ENCODE results near the gene RIMBP2.
"Not testable (repeated sequence)": the region's sequence is repeated elsewhere in the genome, so short reads cannot be mapped to it uniquely, and the experiment has no call there.

RIMBP2 gene, protein sequence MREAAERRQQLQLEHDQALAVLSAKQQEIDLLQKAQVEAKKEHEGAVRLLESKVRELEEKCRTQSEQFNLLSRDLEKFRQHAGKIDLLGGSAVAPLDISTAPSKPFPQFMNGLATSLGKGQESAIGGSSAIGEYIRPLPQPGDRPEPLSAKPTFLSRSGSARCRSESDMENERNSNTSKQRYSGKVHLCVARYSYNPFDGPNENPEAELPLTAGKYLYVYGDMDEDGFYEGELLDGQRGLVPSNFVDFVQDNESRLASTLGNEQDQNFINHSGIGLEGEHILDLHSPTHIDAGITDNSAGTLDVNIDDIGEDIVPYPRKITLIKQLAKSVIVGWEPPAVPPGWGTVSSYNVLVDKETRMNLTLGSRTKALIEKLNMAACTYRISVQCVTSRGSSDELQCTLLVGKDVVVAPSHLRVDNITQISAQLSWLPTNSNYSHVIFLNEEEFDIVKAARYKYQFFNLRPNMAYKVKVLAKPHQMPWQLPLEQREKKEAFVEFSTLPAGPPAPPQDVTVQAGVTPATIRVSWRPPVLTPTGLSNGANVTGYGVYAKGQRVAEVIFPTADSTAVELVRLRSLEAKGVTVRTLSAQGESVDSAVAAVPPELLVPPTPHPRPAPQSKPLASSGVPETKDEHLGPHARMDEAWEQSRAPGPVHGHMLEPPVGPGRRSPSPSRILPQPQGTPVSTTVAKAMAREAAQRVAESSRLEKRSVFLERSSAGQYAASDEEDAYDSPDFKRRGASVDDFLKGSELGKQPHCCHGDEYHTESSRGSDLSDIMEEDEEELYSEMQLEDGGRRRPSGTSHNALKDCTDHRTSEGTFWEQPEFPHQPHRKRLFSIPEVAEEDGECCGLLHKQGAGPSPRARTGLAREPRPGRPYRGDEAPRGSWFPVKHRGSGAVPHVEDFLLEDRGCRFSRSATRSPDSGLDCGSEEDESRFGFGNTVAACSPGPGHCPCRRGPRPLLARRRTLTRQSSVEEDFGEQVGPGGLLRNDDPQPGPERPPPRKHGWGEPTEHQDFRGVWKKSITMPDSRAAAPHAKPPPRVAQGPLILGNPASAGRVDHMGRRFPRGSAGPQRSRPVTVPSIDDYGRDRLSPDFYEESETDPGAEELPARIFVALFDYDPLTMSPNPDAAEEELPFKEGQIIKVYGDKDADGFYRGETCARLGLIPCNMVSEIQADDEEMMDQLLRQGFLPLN (N-terminal part only)

DNA sequence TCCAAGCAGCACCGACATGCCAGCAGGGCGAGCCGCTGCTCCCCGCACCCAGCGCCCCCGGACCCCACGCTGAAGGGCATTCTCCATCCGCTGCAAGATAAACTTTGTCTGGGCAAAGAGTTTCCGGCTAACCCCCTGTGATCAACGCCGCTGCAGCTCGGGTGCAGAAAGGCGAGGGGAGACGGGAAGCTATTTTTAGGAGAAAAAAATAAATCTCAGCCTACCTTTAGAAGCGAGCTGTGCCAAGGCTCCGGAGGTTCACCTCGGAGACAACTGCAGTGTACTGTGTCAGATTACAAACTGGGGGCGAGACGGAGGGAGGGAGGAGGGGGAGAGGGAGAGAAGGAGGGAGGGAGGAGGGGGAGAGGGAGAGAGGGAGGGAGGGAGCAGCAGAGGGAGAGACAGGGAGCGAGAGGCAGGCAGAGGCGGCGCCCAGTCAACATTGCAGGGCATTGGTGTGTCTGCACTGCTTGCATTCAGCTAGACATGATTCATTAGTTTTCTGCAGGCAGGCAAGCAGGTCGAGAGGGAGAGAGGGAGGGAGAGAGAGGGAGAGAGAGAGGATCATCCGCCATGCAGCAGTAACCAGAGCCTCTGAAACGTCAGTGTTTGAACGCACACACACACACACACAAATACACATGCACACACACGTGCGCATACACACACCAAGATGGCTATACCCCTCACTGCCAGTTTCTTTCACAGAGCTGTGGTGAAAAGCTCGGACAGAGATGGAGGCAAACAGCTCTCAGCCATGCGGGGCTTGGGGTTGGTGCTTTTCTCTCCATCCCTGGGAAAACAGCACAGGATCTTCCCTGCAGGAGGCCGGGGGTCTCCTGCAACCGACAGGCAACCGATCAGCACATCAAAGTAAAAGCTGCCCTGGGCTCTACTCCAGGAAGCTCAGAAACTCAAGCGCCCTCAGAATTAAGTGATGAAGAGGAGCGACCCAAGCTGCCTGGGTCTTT is at the start of gene RIMBP2:
Gene RIMBP2, minus strand, starts transcription at position 302 of the 971 bp plus-strand sequence. CDS start 237,286 bp downstream, outside the sequence.
- DNase-seq = peak; percentile 59

DNA sequence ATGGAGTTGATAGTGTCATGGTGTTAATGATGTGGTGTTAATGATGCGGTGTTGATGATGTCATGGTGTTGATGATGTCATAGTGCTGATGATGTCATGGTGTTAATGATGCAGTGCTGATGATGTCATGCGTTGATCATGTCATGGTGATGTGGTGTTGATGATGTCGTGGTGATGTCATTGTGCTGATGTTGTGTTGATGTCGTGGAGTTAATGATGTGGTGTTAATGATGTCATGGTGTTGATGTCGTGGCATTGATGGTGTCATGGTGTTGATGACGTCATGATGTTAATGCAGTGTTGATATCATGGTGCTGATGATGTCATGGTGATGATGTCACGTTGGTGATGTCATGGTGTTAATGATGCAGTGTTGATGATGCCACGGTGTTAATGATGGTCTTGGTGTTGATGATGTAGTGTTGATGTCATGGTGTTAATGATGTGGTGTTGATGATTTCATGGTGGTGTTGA is 49.1 kb upstream of the RIMBP2 start:
- DNase-seq = no peak

DNA sequence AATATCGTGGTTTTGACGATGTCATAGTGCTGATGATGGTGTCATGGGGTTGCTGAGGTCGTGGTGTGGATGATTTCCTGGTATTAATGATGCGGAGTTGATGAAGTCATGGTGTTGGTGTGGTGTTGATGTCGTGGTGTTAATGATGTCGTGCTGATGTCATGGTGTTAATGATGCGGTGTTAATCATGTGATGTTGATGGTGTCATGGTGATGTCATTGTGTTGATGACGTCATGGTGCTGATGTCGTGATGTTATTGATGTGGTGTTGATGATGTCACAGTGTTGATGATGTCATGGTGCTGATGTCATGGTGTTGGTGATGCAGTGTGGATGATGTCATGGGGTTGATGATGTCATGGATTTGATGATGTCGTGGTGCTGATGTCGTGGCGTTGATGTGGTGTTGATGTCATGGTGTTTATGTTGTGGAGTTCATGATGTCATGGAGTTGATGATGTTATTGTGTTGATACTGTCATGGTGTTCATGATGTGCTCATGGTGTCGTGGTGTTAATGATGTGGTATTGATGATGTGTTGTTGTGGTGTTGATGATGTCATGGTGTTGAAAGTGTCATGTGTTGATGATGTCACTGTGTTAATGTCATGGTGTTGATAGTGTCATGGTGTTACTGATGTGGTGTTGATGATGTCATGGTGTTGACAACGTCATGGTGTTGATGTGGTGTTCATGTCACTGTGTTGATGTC is 48.5 kb upstream of the RIMBP2 start:
- no peak for DNase-seq

DNA sequence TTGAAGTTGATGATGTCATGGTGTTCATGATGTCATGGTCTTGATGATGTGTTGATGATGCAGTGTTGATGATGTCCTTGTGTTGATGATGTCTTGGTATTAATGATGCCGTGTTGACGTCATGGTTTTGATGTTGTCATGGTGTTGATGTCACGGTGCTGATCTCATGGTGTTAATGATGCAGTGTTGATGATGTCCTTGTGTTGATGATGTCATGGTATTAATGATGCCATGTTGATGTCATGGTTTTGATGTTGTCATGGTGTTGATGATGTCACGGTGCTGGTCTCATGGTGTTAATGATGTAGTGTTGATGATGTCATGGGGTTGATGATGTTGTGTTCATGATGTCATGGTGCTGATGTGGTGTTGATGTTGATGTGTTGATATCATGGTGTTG is 48.0 kb upstream of the RIMBP2 start:
- no peak for DNase-seq

DNA sequence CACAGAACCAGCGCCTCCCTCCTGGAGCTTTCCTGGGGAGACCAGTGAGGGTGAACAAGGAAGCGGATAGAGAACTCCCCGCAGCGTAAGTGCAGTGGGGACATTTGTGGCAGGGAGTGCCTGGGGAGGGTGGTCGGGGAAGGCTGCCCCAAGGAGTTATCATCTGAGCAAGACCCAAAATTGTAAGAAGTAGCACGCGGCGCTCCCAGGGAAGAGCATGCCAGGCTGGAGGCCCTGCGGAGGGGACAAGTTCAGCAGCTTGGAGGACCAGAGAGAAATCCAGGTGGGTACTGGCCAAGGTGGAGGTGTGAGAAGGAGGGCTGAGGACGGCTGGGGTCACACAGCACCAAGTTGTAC is 46.2 kb upstream of the RIMBP2 start:
- no peak for DNase-seq

DNA sequence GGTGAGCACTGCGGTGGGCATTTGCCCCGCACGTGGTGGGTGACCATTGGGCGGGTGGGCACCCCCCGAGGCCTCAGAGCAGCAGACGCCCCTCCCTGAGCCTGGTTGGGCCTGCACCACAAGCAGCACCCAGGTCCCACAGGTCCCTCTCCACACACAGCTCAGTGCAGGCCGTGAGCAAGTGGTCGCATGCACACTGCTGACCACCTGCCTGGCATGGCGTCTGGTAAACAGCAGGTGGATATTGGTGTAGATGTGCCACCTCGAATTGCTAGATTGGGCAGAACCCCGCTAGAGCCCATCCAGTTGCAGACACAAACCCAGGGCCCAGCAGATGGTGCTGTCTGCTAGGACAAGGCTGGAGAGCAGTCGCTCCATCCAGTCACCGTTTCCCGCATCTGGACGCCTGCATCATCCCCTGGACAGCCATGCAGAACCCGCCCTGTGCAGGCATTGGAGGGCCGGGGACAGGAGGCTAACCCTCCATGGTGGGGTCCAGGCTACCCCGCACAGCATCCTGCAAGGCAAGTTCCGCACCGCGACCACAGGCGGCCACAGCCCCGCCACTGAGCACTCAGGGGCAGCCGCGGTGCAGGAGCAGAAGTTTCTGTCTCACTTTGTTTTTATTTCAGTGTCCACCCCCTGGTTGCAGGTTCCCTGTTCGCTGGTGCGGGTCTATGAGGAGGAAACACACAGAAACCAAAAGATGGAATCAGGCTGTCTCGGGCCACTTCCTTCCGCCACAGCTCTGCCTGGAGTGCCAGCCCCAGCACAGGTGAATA is 45.6 kb upstream of the RIMBP2 start:
- DNase-seq = peak; percentile 69

DNA sequence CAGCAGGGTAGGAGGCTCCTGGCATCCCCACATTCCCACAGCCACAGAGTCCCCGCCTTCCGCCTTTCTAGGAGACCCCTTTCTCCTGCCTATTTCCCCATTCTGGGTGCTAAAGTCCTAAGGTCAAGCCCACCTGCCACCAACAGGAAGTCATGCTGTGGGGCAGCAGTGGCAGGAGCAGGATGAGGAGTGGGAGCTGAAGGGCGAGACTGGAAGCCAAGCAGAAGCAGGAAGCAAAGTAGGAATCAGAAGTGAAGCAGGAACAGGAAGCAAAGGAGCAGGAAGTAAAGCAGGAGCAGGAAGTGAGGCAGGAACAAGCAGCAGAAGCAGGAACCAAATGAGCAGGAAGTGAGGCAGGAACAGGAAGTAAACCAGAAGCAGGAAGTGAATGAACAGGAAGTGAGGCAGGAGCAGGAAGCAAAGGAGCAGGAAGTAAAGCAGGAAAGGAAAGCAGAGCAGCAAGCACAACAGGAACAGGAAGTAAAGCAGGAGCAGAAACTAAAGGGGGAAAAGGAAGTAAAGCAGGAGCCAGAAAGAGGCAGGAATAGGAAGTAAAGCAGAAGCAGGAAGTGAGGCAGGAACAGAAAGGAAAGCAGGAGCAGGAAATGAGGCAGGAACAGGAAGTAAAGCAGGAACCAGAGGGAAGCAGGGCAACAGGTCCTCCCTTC is 38.3 kb upstream of the RIMBP2 start:
- DNase-seq = no peak

DNA sequence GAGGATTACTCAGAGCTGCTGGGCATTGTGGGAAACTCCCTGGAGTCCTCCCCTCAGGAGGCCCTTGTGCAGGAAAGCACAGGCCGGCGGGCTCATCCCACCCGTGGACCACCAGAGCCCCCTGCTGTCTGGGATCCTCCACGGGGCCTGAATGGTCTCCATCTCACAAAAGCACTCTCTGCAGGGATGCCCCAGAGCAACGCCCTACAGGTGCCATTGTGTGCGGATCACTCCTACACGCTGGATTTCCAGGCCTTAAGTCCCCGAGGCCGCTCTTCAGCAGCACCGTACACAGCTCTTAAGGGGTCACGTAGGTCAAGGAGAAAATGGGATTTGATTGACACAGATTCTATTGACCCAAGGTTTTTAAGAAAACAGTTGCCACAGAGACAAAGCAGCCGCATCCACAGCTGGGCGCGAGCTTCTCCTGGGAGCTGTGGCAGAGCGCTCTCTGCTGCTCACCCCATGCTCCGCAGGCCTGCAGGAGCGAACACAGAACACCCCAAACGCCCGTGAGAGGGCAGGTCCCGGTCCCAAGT is 36.7 kb upstream of the RIMBP2 start:
- no peak for DNase-seq

DNA sequence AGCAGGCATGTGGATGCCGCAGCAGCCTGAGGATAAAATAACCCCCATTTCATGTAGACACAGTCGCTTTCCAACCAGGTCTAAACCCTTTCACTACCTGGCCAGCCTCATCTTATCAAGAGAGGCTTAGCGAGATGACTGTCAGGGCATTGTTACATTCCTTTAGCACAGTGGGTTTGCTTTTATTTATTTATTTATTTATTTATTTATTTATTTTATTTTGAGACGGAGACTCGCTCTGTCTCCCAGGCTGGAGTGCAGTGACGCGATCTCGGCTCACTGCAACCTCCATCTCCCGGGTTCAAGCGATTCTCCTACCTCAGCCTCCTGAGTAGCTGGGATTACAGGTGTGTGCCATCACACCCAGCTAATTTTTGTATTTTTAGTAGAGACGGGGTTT is 35.9 kb upstream of the RIMBP2 start:
- not testable (repeated sequence) for DNase-seq

DNA sequence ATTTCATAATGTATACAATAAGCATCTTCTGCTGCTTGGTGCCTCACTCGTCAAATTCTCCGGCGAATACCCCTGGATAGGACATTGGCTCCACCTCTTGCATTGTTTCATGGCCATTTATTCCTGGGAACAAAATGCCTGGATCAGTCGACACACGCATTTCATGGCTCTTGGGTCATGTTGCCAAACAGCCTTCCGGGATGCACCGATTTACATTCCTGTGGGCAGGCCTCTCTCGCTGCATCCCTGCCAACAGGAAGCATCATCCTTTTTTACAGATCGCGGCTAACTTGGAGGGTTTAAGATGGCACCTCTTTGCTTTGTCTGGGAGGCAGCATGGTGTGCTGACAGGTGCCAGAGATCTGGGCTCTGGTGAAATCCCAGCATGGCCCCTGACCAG is 32.7 kb upstream of the RIMBP2 start:
- no peak for DNase-seq

DNA sequence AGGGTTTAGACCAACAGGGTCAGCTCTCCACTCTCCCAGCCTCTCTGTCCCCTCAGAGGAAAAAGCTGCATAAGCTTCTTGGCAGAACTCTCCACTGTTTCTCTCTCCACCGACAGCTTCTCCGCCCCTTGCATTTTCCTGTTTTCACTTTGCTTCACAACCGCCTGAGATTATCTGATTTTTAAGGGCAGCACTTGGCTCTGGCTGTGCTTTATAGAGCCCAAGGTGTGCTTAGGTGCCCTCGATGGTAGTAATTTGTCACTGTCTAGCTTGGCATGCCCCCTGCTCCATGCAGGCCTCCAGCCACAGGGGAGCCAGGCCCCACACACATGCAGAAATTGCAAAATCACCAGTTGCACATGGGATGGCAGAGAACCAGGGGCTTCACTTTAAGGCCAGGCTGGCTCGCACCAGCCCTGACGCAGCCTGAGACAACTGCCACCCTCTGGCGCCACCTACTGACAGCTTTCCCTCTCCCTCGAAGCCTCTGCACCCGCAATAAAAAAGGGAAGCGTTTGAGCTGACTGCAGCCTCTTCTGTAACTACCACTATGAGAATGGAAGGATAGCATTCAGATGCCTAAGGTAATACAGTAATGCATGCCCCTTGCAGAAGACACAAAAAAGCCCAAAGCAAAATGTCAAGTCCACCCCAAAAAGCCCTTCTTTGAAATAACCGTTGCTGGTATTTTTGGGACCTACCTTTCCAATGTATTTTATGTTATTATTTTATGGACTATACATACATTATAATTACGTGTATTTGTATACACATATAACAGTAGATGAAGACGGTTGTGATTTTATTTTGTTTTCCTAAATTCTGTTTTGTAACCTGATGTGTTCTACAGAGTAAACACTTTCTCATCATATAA is 32.0 kb upstream of the RIMBP2 start:
- peak; percentile 87 for DNase-seq

DNA sequence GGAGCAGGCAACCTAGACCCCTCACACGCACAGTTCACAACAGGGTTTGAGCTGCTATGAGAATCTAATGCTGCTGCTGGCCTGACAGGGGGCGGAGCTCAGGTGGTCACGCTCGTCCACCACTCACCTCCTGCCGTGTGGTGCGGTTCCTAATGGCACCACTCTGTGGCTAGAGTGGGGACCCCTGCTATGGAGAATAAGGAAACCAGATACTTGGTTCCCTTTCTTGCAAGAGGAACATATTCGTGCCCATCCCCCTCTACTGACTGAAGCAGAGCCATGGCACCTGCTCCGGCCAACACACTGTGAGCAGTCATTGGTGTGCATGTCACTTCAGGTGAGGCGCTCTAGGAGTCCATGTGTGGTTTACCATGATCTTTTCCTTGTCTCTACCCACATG is 30.4 kb upstream of the RIMBP2 start:
- DNase-seq = no peak

DNA sequence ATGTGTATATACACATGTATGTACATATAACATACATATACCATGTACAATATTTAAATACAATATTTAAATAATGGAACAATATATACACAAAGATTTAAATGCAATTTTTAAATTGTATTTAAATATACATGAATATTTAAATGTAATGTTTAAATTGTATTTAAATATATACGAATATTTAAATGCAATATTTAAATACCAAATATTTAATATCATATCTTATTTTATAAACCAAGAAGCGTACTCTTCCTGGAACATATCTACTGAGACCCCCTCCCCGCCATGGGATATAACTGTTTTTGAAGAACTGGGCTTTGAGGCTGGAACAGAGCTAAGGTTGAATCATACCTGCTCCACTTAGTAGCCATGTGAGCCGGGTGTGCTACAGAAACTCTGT is 29.8 kb upstream of the RIMBP2 start:
- no peak for DNase-seq

DNA sequence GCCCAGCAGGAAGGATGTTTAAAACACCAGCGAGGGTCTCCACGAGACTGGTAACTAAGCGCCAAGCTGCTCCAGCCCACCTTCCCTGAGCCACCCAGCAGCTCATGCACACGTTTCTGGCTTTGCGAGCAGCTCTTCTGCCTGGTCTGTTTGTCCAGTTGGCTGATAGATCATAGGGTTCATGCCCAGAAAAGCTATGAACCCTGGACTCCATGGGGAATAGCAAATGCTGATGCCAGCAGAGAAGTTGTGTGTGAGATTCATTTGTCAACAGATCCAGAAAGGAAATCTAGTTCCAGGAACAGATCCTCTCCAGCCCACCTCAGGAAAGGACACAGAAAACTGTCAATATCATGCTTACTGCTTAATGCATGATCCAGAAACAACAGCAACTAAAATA is 28.2 kb upstream of the RIMBP2 start:
- no peak for DNase-seq

DNA sequence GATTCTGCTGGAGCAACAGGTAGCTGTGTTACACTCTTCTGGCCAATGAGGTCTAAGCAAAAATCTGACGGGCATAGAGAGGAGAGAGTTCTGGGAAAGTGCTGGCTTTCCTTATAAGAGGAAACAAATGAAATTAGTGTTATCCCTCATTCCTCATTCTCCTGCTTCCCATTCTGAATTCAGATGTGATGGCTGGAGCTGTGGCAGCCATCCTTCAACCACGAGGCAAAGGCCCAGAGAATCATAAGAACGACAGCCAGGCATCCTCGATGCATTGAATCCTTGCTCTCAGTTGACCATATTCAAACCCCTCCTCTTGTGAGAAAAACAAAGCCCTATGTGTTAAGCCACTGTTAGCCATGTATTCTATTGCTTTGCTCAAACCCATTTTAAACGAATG is 27.5 kb upstream of the RIMBP2 start:
- no peak for DNase-seq

DNA sequence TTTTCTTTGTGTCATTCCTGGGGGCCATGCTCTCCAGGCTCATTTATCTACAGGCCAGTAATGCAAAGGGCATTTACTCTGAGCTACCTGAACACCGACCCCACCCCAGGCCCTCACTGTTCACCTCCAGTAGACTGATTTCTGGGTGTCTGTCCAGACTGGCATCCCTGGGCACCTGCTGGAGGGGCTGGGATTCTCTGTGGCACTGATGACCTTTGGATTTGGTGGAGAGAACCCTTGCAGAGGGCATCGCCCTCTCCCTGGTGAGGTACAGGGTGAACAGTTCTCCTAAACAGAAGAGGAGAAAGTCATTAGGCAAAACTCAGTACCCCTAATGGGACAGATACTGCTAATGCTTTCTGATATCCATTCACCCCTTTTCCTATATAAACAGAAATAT is 27.1 kb upstream of the RIMBP2 start:
- DNase-seq = no peak

DNA sequence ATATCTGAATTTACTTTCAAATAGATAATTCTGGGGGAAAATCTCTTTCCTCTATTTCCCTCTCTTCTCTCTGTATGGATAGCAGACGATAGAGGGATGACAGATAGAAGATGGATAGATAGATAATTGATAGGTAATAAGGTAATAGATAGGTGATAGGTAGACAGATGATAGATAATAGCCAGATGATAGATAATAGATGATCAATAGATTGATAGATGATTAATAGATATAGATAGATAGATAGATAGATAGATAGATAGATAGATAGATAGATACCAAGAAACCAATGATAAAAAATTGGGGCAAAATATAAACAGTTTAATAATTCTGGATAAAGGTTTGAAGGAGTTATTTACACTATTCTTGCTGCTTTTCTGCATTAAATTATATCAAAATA is 26.6 kb upstream of the RIMBP2 start:
- no peak for DNase-seq

DNA sequence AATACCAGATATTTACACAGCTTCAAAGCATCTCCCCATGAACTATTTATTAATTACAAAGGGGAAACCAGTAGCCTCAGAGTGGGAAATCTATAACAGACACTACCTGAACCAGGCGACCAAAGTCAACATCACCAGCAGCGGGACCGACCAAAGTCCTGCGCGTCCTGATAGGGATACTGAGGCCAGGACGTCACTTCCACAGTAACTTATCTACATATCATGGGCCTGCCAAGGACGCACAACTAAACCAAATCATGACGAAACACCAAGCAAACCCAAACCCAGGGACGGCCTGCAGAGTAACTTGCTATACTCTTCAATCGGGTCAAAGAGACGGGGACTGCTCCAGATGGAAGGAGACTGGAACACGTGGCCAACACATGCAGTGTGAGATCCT is 26.0 kb upstream of the RIMBP2 start:
- no peak for DNase-seq

DNA sequence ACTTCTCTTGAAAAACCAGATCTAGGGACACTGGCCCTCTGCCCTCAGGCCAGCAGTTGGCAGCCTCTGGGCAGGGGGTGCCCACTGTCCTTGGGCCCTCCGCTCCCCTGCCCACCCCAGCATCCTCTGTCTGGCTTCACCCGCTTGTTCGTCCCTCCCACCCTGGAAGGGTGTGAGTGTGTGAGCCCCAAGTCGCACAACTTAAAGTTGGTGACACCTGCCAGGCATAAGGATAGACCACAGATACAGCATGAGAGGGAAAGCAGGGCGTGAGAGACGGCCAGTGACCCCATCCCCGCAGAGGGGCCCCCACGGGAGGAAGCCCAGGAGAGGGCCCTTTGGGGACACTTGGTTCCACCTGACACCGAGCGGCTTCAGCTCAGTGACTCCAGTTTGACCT is 23.5 kb upstream of the RIMBP2 start:
- no peak for DNase-seq

Data from femur (tissue), 1 donor.